ENCODE results near the gene CENATAC.
"Not testable (repeated sequence)": the region's sequence is repeated elsewhere in the genome, so short reads cannot be mapped to it uniquely, and the experiment has no call there.

CENATAC gene

DNA sequence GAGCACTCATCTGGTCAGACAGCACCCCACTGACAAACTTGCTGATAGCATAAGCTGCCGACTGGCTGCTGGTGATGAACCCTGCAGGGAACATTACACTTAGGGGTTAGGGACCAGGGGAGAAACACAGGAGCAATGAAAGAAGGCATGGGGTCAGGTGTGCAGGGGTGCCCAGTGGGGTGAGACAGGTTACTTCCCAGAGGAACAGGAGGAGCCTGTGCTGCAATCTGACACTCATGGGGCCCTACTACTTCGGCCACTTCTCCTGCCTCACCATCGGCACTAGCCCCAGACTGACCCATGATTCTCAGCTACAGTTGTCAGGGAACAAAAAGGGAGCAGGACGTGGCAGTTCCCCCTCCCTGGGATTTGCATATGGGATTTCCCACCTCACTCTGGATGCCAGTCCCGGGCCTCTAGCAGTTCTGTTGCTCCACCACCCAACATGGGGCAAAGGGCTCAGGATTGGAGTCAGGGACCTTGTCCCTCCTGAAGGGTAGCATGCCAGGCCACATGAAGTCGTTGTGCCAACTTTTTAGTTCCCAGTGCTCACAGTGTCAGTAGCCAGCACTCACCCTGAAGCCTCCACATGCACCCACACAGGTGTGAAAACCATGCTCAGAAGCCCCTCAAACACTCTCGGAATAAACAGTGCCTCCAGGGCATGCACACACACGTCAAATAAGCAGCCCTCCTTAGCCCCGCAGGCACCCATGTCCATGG lies 30.6 kb downstream of the CENATAC start:
- no peak for DNase-seq

DNA sequence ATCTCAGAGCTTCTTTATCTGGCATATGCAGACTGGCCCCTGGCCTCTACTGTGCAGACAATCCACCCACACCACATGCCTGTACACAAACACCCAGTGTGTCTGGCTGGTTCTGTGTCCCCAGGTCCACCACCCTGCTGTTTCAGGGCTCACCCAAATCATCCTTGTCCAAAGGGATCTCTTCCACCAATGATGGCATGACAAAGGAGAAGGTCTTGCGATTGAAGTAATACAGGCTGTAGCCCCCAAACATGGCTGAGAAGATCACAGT lies 31.1 kb downstream of the CENATAC start:
- no peak for DNase-seq

DNA sequence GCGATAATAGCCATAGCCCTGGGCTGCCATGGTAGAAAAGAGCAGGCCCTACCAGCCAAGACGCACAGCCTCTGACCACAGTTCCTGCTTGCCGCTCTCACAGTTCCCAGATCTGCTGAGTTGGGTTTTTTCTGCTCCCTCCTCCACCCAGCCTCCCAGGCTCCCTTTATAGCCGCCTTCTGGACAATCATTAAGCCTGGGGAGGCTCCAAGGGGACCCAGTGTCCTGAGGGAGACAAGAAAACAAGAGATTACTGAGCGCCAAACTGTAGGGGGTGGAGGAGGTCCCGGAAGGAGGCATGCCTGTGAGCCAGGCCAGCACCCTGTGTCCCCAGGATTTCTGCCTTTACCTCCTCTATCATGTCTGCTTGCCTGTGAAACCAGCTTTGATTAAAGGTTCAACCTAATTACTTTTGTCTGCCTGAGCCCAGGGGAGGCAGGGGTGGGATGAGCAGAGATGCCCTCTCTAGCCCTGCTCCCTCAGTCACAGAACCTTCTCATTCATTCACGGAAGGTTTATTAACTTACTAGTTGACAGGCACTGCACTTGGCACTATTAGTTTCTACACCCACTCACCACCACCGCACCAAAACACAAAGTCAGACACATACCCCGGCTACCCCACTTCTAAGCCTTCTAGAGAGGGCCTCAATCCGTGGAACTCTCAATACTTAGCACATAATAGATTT lies 31.5 kb downstream of the CENATAC start:
- no peak for DNase-seq

DNA sequence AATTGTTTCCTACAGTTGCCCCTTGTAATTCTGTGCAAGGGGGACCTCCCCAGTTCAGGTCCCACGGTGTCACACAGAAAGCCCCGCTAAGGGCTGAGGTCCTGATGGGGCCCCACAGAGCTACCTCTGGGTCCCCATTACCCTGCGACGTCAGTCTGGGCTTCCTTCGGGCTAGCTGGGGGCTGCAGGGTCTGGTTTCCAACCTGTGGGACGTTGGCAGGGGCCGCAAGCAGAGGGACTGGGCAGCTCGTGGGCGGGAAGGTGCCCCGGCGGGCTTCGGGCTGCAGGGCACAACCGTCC lies 32.0 kb downstream of the CENATAC start:
- DNase-seq: no peak

DNA sequence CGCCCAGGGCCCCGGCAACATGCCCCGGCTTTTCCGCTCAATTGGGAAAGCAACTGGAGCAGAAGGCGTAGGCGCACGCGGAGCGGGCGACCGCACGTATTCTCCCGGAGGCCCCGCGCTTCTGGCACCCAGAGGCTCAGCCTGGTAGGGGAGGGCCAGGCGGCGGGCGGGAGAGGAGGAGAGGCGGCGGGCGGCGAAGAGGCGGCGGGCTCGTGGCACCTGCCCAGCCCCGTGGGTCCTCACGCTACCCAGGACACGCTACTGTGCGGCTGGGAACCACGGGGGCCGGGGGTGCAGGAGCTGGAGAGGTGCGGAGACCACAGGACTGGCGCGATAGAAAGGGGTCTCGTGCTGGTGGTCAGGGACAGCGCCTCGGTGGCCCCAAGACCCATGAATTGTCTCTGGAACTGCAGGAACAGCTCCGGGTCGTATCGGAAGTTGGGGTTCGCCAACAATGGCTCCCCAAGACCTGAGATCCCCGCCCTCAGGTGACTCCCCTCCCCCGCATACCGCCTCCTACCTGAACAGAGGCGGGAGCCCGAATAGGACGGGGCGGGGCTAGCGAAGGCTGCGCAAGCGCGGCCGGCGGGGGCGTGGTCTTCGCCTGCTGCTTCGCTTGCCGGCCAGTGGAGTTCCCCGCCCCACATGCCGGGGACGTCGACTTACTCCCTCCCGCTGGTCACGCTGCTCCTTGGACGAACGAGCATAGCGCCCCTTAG lies 32.5 kb downstream of the CENATAC start, which contains the start of gene SLC37A4:
SLC37A4 (minus strand) TSS at position 549 of the 719 bp plus-strand sequence.
- DNase-seq: peak; percentile 99

DNA sequence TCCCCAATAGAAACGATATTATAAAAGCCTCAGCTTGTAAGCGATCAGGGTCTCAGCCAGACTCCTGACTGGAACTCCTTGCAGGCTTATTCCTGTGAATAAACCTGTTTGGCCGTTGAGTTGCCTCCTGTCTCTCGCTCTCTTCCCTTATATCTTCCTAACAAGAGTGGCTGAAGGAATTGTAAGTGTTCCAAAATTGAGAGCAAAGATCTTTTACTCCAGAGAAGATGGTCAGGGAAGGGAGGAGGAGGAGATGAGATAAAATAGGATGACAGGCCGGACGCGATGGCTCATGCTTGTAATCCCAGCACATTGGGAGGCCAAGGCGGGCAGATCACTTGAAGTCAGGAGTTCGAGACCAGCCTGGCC lies 34.0 kb downstream of the CENATAC start:
- DNase-seq: no peak

DNA sequence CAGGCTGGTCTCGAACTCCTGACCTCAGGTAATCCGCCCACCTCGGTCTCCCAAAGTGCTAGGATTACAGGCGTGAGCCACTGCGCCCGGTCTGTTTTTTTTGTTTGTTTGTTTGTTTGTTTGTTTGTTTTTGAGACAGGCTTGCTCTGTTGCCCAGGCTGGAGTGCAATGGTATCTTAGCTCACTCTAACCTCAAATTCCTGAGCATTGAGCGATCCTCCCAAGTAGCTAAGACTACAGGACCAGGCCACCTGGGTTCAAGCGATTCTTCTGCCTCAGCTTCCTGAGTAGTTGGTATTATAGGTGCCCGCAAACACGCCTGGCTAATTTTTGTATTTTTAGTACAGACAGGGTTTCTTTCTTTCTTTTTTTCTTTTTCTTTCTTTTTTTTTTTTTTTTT lies 35.5 kb downstream of the CENATAC start:
- not testable (repeated sequence) for DNase-seq

DNA sequence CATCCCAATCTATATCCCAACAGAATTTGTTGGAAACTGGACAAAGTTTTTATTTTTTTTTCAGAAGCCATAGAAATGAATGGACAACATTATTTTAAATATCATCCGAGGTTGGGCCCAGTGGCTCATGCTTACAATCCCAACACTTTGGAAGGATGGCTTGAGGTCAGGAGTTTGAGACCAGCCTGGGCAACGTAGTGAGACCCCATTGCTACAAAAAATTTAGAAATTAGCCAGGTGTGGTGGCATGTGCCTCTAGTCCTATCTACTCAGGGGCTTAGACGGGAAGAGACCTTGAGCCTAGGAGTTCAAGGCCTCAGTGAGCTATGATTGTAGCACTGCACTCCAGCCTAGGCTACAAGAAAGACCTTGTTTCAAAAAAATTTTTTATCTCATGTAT lies 36.9 kb downstream of the CENATAC start:
- DNase-seq: no peak

DNA sequence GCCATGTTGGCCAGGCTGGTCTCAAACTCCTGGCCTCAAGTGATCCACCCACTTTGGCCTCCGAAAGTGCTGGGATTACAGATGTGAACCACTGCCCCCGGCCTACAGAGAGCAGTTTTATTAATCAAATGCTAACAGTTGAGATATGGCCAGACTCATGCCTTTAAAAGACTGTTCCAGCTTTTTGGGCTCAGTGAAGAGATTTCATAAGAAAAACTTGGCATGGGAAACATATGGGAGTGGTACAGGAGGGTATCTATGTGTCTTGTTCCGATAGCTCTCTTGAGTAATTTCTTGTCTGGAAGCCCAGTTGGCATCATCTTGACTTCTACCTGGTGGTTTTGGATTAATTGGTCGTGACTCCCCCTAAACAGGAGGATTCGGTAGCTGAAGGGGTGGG lies 40.9 kb downstream of the CENATAC start:
- no peak for DNase-seq

DNA sequence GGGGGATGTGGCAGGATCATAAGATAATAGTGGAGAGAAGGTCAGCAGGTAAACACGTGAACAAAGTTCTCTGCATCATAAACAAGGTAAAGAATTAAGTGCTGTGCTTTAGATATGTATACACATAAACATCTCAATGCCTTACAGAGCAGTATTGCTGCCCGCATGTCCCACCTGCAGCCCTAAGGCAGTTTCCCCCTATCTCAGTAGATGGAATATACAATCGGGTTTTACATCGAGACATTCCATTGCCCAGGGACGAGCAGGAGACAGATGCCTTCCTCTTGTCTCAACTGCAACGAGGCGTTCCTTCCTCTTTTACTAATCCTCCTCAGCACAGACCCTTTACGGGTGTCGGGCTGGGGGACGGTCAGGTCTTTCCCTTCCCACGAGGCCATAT lies 41.5 kb downstream of the CENATAC start:
- not testable (repeated sequence) for DNase-seq

DNA sequence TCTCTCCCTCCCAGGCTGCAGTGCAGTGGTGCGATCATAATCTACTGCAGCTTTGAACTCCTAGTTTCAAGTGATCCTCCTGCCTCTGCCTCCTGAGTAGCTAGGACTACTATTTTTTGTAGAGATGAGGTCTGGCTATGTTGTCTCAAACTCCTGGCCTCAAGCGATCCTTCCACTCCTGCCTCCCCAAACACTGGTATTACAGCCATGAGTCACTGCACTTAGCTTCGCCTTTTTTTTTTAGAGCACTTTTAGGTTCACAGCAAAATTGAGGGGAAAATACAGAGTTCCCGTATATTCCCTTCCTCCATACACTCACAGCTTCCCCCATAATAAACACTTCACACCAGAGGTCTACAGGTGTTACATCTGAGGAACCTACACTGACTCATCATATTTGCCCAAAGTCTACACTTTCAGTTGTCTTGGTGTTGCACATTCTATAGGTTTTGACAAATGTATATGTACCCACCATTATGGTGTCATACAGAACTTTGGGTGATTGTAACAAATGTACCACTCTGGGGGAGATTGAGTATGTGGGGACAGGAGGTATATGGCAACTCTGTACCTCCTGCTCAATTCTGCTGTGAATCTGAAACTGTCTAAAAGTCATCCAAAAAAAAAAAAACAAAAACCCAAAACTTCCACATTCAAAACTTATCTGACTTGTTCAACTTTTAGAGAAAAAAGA lies 44.0 kb downstream of the CENATAC start:
- no peak for DNase-seq

DNA sequence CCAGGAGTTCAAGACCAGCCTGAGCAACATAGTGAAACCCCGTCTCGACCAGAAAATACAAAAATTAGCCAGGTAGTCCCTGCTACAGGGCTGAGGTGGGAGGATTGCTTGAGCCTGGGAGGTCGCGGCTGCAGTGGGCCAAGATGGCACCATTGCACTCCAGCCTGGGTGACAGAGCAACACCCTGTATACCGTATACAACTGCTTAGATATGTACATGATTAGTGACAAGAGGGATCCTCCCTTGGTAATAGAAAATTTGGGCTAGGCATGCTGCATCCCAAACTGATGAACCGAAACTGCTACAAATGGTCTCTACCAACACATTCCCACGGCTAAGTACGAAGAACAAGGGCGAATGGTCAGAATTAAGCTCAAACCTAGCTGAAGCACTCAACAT lies 45.0 kb downstream of the CENATAC start:
- DNase-seq: no peak

DNA sequence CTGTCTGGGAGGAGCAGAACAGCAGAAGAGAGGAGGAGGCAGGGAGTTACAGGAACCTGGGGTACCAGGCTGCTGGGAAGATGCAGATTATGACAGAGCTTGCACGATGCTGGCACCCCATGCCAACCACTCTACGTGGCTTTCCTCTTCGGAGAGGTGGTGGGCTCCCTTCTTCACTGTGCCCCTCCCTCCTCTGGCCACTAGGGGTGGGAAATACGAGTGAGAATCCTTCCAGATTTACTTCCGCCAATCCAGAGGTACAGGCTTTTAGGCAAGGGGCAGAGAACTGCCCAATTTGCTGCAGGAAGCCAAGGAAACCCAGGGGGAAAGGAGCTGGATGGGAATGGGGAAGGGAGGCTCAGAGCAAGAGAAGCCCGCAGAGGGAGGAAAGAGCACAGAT lies 46.8 kb downstream of the CENATAC start:
- no peak for DNase-seq

DNA sequence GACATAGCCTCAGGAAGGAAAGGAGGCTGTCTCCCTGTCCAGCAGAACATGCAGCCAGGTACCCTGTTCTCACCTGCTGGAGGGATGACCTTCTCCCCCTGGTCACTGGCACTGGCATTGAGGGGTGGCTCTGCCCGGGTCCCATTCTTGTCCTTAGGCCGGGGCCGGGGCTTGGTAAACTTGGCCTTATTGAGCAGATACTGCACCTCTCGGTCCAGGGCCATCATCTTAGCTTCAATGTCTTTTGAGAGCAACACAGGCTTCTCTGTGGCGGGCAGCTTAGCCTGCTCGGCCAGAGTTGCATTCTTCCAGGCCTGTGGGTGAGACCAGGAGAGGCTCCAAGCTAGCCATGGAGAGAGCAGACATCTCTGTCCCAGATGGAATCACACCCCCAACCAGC lies 48.6 kb downstream of the CENATAC start:
- peak; percentile 5 for DNase-seq

DNA sequence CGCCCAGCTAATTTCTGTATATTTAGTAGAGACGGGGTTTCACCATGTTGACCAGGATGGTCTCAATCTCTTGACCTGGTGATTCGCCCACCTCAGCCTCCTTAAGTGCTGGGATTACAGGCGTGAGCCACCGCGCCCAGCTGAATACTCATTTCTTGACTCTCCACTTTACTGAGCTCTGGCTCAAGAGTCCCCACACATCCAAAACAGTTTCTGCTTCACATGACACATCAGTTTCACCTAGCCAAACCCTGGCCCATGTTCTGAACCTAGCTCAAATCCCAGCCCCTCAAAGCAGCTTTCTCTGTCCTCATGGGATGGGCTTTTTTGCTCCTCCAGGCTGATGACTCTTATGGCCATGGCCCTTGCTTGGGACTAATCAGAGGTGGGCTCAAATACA lies 49.3 kb downstream of the CENATAC start:
- DNase-seq: no peak

DNA sequence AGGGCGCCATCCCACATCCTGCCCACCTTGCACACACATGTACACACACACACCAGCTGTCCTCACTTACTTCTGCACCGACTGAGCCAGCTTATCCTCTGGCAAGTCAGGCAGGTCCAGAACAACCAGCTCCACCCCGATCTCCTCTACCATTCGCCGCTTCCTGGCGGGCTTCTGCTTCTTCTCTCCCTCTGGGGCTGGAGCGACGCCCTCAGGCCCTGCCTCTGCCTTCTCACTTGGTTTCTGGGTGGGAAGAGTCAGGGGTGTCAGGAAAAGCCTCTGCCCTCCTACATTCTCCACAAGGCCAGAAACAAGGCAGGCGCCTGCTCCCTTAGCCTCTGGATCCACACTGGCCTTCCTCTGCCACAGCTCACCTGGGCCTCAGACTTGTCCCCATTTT lies 50.7 kb downstream of the CENATAC start:
- DNase-seq: no peak

DNA sequence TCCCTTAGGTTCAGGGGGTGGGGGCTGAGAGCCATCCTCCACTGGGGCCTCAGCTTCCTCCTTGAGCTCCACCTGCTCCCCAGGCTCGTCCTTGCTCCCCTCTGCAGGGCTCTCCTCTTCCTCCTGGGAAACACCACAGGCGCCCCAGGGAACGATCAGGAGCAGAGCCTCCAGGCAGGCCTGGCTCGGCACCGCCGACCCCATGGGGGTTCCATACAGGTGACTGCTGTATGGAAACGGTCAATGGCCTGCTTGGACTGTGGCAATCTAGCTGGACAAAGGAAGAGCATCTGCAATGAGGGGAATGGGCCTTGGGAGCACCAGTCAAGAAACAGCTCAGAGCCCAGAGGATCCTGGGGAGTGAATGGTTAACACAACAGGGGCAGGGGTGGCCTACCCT lies 51.1 kb downstream of the CENATAC start:
- DNase-seq: no peak

DNA sequence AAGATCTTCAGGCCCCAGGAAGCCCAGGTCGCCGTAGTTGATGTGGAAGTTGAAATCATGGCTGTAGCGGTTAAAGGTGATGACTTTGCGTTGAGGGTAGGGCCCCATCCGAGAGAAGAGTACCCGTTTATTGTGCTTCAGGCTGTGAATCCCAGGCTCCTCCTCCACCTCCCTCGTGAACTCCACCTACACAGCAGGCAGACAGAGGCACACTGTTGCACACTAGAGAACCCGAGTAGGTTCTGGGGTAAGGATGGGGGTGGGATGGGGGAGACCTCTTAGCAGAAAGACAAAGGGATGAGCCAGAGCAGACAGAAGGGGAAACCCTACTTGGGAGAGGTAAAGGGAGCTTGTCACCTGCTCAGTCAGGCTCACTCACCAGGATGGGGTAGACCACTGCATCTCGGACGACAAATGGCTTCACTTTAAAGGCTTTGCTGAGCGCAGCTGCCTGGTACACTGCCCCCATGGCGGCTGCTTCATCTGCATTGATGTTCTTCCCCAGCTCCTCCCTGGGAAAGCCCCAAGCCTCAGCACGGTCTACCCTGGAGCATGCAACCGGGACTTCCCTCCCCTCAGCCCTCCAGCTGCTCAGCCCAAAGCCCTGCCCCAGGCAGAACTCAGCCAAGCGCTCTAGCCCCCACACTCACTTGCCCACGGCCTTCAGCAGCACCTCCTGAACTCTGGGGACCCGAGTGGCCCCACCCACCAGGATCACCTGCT lies 53.7 kb downstream of the CENATAC start:
- peak; percentile 28 for DNase-seq

DNA sequence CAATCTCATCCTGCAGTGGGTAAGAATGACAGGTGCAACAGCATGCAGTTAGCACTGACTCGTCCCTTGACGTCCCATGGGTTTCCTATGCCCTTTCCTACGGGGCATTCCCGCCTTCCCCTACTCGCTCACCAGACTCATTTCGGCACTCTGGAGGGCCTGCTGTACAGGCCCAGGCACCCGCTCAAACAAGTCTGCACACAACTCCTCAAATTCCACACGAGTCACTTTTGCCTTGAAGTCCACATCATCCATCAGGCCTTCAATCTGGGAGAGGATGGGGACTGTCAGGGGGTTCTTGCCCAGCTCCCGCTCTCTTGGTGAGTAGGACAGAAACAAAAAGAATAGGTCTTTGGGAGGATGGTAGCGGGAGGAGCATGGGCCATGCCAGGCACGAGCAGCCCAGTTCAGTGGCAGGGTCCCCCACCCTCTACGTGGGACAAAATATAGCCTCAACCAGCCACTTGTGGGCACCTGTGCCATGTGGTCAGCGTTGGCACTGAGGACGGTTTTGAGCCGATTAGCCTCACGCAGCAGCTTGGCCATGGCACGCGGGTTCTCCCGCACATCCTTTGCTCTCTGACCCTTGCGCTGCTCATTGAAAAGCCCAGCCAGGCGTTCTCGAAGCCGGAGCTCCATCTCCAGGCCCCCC lies 54.4 kb downstream of the CENATAC start:
- DNase-seq: no peak

DNA sequence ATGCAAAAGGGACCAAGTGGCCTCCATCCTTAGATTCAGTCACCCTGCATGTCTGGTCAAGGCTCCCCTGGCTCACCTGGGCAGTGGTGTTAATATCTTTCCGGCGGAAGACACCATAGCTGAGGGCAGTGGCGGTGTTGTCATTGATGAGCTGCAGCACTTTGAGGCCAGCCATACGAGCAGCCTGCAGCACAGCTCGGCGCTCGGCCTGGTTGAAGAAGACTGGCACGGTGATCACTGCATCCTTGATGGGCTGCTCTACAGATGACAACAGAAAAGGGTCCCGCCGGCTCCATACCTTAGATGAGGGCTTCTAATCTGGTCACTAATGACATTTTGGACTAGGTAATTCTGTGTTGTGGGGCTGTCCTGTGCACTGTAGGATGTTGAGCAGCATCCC lies 56.5 kb downstream of the CENATAC start:
- DNase-seq: no peak

DNA sequence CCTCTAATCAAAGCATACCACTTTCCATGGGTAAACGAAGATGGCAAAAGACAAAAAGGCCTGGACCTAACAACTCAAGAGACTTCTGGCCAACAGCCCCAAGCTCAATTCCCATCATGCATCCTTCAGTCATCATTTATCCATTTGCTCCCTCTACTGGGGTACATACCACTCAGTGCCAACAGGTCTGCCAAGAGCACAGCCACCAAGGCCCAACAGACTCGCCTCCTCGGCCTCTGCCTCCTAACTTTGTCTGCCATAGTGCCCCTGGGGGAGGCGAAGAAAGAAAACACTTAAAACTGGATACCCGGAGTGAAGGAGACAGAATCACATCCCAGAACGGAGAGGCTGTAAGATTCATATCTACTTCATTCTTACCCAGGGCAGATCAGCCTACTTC lies 58.0 kb downstream of the CENATAC start:
- DNase-seq: no peak

DNA sequence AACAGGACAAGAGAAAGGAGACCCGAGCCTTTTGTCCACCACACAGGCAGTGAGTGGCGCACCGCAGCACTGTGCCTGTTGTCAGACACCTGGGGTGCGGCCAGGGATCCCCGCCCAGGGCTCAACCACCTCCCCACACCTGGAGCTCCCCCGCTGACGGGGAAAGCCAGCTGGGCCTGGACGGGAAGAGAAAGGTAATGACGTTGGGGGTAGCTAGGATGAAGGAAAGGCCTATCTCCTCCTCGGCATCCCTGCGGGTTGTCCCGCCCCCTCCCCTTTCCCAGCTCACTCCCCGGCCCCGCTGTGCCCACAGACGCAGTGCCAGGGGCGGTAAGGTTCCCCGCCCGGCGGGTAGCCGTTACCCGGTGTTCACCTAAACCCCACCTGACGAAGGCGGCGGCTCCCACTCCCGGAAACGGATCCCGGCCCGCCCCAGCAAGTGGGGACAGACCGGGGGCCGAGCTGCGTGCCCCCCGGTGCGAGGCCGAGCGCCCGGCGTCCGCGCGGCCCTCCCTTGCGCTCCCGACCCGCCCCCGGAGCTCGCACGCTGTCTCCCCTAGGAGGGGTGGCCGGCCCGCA lies 58.6 kb downstream of the CENATAC start:
- DNase-seq: peak; percentile 56
